GM11168 (cell line): Measurements from ENCODE around the gene EVC.

Experiments
- in situ Hi-C: fragments of 300-500 bp; cut with MboI; formaldehyde crosslinking; loops from one replicate; pipeline ENCODE4 v1.12.0; 2022; ENCODE audit warnings: low sequenced_read_pairs; ENCODE audit not compliant: unreplicated experiment

EVC gene

DNA sequence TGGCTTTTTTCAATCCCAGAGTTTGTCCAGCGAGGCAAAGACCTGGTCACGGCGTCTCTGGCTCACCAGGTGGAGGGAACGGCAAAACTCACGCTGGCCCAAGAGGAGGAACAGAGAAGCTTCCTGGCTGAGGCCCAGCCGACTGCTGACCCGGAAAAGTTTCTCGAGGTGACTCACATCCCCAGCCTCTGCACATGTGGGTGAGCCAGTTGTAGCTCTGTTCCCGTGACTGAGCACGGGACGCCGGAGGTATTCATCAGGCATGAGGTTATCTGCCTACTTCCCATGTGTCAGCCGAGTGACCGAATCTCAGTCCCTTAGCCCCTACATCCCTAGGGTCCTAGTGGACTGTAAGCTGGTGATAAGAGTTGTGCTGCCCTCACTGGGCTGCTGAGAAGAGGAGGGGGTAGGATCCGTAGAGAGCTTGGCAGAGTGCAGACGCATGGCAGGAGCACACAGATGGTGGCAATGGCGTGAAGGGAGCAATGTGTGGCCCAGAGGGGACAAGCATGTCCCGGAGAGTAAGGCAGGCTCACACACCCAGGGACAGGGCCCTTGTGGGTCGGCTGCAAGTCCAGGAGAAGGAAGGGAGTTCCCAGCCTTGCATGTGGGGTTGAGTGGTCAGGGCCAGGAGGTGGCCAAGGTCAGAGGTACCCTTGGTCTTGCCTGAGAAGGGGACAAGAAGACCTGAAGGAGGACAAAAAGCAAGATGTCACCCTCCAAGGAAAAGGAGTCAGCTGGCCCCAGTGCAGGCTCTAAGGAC, 42.9 kb downstream of the EVC start:
- in situ Hi-C loops, result no loop called here

DNA sequence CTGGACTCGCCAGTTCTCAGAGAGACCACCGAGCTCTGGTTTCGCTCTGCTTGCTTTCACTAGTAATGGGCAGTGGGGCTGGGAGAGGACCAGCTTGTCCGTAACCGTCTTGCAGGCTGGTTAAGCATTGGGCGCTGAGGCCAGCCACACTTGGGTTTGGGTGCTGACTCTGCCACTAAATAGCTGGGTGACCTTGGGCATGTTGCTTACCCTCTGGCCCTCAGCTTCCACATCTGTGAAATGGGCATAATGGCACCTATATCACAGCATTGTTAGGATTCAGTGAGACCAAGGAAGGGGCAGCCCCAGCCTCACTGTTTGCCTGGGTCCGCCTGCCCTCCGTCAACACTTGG, 43.5 kb downstream of the EVC start:
- in situ Hi-C loops, result no loop called here

DNA sequence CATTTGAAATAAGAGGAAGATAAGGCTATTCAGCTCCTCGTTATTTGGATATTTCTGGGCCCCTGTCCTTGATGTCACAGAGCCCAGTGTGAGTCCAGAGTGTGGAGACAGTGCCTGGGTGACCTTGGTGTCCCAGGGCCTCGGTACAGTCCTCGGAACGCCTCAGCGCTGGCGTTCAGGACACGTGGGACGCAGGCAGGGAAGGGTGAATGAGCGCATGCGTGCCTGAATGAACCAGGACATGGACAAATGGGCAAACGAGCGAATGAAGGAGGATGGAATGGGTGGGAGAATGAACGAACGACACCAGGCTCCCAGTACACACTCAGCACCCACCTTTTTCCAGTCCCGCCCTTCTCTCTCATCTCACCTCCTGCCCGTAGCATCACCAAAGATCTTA, 44.2 kb downstream of the EVC start:
- in situ Hi-C loops, result no loop called here

DNA sequence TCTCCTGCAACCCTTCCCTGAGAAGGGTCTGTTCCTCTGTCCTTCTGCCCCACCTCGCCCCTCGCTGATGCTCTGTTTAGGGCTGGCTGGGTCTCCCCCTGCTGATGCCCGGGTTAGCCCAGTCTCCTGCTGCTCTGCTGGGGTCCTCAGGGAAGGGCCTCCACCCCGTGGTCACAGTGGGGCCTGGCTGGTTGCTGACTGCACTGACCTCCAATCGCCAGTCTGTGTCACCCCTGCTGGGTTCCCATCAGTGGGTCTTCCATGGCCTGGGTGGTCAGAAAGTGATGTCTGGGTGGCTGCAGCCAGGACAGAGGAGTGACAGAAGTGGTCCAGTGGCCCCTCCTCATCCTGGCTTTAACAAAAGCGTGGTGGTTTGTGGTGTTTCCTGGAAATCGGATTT, 44.7 kb downstream of the EVC start:
- in situ Hi-C loops, result no loop called here

DNA sequence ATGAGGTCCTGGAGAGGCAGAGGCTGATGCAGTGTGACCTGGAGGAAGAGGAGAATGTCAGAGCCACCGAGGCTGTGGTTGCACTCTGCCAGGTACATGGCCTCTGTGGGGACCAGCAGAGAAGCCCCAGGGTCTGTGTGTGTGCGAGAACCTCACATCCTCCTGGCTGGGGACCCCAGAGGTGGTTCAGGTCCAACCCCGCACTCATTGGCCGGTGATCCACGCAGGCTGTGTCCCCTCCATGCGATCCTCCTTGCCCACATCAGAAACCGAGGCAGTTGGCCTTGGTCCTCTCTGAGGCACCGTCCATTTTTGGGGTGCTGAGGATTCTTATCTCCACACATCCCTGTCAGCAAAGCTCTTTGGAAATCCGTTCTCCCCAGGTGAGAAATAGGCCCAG, 45.3 kb downstream of the EVC start:
- in situ Hi-C loops, result no loop called here

DNA sequence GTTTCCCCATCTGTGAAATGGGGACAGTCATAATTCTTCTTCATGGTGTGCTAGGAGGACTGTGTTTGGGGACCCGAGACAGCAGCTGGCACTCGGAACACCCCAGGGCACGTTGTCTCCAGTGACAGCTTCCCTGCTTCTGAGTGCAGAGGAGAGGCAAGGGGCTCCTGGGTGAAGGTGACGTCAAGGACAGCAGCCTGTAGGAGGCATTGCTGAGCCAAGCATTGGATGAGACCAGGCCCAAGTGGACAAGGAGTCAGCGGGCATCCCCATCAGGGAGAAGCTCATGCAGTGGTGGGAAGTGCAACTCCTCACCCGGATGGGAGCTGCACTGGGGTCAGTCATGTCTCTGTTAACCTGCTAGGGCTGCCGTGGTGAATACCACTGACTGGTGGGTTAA, 46.1 kb downstream of the EVC start:
- in situ Hi-C loops, result no loop called here

DNA sequence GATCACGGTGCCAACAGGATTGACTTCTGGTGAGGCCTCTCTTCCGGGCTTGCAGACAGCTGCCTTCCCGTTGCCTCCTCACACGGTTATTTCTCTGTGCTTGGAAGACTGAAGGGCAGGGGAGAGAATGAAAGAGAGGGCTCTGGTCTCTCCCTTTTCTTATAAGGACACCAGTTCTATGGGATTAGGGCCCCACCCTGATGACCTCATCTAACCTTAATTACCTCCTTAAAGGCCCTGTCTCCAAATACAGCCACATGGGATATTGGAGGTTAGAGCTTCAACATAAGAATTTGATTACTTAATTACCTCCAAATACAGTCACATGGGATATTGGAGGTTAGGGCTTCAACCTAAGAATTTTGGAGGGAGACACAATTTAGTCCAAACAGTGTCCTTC, 46.5 kb downstream of the EVC start:
- in situ Hi-C loops, result no loop called here

DNA sequence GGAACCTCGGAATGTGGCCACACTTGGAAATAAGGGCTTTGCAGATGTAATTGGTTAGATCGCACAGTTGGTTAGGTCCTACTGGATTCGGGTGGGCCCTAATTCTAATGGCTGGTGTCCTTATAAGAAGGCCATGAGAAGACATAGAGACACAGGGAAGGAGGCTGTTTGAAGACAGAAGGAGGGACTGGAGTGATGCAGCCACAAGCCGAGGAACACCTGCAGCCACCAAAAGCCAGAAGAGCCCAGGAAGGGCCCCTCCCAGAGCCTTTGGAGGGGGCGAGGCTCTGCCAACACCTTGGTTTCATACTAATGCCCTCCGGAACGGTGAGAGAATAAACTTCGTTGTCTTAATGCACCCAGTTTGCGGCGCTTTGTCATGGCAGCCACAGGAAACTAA, 47.0 kb downstream of the EVC start:
- in situ Hi-C loops, result no loop called here

DNA sequence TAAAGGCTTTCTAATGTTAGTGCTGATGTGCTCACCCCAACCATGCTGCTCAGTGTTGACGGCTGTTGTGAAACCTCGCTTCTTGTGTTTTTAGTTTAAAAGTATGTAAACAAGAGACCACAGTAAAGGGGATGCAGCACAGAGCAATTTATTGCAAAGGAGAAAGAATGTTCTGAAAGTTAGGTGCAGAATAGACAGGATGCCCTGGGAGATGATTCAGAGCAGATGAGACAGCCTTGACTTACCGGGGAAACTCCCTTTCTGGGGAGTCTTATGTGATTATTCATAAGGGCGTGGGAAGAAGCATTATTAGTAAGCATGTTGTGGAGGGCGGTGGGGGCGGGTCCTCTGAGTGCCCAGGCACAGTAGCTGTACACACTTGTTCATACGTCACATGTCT, 47.7 kb downstream of the EVC start:
- in situ Hi-C loops, result no loop called here

DNA sequence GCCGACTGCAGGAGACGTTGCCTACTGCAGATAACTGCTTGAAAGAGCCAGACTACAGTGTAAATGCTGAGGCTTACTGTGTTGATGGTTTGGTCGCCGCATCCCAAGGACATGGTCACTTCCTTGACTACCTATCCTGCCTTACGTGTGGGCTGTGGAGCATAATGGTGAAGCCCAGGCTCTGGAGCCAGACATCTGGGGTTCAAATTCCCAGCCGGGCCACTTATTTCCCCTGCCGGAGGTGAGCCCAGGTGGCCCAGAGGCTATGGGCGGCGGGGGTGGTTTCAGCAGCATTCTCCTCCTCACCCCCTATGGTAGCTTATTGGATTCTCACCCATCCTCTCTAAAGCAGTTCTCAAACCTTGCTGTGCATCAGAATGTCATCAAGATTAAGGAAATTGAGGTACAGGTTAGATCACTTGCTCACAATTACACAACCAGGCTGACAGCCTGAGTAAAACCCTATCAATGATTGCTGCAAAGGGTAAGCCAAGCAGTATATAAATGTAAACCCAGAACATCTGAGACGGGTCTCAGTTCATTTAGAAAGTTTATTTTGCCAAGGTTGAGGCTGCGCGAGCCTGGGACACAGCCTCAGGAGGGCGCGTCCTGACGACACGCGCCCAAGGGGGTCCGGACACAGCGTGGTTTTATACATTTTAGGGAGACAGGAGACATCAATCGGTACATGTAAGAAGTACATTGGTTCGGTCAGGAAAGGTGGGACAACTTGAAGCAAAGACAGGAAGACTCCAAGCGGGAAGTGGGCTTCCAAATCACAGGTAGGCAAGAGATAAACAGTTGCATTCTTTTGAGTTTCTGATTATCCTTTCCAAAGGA, 48.5 kb downstream of the EVC start:
- in situ Hi-C loops, result no loop called here

DNA sequence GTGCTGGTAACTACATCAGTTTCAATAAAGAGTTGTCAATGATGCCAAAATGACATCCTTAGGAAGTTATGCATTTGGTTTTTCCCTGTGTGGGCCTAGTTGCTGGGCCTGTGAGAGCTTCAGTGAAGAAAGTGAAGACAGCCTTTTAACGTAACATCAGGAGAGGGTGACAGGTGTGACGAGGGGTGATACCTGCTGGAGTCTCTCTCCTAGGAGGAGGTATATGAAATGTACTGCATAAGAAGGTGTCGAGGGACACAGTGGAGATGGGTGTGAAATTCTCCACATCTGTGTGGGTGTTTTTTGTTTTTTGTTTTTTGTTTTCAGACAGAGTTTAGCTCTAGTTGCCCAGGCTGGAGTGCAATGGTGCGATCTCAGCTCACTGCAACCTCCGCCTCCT, 49.2 kb downstream of the EVC start:
- in situ Hi-C loops, result no loop called here

DNA sequence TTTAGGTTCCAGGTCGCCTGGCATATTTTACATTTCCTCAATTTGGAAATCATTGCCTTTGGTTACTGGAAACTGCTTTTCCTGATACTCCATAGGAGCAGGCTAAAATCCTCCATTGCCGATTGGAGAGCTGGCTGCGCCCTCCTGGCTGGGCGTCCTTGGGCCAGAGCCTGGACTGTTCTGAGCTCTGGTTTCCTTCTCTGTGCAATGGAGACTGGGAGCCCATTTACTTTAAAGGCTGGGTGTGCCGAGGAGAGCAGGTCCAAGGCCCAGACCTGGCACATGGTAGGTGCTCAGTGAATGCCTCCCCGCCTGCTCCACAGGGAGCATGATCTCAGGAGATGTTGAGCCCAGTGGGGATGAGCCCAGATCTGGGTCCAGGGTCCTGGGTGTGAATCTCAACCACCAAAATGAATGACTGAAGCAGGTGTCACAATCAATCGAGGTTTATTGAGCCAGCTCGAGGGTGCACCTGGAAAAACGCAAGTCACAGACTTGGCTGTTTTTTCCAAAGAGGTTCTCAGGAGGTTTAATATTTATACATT, 50.0 kb downstream of the EVC start:
- in situ Hi-C loops, result no loop called here

DNA sequence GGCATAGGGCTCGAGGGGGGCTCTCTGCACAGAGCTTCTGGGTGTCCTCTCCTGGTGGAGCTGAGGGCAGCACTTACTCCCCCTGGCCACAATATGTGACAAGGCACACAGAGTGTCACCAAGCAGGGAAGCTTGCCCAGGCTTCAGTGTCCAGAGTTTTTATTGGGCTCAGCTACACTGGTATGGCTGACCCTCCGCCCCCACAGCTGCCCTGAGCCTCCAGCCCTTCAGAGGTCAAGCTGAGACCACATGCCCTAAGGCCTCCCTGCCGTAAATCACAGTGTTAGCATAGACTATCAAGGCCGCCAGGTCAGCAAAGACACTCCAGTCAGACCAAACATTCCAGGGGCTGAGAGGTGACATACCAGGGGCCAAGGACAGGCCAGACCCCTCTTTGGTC, 59.0 kb downstream of the EVC start:
- in situ Hi-C loops, result no loop called here

DNA sequence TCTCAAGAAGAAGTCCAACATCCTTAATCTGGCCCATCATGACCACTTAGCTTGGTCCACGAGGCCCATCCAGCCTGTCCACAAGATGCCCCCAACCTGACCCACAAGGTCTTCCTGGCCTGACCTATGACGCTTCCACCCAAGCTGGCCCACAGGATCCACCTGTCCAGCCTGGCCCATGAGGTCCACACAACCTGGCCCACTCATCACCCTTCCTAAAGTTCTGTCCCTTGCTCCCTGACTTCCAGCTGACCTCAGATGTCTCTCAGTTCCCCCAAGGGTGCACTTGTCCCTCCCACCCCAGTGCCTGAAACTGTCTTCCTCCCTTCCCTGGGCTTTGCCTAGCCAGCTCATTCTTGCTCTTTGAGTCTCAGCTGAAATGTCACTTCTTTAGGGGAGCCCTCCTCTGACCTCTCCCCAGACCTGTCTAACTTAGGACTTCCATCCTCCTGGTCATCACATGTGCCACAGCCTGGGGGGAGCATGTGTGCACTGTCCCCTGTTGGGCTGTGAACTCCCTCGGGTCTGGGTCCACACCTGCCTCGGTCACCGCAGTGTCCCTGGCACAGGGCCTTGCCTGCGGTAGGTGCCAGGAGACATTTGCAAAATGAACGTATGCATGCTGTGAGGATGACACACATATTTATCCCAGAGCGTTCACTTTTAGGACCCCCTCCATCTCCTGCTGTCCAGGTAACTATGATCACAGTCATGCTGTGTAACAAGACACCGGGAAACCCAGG, 61.7 kb downstream of the EVC start:
- in situ Hi-C loops, result no loop called here

DNA sequence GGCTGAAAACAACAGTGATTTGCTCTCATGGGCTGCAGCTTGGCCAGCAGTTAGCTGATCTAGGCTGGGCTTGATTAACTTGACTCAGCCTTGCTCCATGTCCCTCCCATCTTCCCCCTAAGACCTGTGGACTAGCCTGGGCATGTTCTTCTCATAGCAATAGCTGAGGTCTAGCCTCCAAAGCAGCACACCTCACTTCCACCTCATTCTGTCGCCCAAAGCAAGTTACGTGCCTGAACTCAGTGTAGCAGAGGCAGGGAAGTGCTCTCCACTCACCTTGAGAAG, 62.2 kb downstream of the EVC start:
- in situ Hi-C loops, result no loop called here

DNA sequence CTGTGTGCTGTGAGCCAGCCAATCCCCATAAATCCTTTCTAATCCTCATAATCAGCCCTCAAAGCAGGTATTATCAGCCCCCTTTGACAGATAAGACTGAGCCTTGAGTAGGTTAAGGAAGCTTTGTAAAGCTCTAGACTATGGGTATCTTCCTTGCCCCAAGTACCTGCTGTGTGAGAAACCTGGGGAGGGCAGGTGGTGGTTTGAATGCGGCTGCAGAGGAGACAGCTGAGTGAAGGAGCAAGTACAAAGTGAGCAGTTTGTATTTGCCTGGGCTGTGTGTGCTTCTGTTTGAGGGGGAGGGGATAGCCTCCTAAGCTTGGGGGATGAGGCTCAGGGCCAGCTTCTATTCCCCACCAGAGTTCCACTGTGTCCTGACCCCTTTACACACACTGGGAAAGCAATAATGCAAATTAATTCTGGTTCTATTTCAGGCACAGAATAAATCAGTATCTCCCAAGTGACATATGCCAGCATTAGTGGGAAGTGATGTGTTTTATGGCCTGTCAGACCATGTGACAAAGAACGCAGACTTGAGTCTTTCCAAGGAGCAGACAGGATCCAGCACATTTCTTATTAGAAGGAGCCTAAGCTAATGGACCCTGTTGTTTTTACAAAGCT, 63.5 kb downstream of the EVC start:
- in situ Hi-C loops, result no loop called here

DNA sequence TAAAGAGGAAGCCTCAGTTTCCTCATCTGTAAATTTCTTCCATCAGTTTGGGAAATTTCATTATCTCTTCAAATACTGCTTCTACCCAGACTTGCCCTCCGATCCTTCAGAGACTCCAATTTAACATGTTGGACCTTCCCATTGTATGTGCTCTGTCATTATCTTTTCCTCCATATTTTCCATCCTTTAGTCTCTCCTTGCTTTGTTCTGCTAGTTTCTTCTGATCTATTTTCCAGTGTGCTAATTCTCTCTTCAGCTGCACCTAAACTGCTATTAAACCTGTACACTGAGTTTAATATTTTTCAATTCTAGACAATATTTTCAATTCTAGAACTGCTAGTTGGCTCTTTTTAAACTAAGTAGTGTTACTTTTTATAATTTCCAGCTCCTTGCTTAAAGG, 65.5 kb downstream of the EVC start:
- in situ Hi-C loops, result no loop called here

DNA sequence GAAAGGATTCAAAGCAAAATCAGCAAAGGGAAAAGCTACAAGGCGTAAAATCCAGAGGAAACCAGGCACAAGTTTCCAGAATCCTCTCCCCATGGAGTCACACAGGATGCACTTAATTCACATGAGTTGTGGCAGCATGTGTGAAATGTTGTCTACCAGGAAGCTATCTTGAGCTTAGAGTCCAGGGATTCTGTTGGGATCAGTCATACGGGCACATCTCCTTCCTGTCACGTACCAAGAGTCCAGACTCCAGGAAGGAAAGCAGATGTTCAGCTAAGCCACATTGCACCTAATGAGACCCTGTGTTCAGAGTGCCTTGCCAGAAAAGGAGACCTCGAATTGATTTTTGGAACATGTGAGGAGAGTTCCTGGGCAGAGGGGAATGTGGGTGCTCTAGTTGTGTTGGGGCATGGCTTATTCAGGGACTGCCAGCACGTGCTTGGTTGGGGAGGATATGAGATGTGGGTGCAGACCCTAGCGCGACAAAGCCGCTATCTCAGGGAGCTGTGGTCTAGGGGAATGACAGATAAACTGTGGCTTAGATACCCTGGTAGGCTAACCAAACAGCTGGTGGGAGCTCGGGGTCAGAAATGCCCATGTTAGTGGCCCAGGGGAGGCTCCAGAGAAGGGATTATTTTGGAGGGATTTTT, 70.0 kb downstream of the EVC start:
- in situ Hi-C loops, result no loop called here

DNA sequence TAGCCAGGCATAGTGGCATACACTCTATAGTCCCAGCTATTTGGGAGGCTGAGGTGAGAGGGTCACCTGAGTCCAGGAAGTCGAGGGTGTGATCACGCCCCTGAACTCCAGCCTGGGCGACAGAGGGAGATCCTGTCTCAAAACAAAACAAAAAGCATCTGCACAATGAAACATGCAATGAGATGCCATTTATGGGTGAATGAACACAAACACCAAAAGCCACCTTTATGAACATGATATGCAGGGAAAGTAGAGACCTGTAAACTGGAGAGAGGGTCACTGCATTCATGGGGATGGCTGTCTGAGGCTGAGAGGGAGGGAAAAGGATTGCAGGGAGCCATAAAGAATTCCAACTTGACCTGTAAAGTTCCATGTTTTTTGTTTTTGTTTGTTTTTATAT, 70.7 kb downstream of the EVC start:
- in situ Hi-C loops, result no loop called here

DNA sequence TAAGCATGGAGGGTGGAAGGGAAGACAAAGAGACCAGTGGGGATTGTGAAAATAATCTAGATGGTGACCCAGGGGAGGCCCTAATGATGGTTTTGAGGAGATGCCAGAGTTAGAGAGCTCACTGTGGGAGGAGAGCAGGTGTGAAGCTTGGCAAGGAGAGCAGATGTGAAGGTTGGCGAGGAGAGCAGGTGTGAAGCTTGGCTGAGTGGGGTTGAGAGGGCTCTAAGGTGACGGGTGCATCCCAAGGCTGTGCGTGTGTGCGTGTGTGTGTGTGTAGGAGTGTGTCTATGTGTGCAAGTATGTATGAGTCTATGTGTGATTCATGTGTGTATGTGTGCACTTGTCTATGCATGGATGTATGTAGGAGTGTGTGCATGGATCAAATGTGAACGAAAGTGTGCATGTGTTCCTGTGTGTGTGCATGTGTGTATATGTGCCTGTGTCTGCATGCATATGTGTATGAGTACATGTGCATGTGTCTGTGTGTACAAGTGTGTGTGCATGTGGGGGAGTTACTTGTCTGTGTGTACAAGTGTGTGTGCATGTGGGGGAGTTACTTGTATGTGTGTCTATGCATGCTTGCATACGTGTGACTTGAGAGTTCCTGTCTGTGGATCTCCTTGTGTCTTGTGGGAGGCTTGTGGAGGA, 72.0 kb downstream of the EVC start:
- in situ Hi-C loops, result no loop called here
